Measurements from ENCODE around the gene BFSP2.

DNA sequence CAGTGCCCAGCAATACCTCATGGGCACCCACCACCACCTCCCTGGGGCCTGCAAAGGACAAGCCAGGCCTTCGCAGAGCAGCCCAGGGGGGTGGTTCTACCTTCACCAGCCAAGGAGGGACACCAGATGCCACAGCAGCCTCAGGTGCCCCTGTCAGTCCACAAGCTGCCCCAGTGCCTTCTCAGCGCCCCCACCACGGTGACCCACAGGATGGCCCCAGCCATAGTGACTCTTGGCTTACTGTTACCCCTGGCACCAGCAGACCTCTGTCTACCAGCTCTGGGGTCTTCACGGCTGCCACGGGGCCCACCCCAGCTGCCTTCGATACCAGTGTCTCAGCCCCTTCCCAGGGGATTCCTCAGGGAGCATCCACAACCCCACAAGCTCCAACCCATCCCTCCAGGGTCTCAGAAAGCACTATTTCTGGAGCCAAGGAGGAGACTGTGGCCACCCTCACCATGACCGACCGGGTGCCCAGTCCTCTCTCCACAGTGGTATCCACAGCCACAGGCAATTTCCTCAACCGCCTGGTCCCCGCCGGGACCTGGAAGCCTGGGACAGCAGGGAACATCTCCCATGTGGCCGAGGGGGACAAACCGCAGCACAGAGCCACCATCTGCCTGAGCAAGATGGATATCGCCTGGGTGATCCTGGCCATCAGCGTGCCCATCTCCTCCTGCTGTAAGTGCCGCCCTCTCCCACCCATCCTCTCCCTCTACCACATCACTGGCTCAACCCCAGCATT lies 19.2 kb upstream of the BFSP2 start:
- TF ChIP-seq, protein P1, sequence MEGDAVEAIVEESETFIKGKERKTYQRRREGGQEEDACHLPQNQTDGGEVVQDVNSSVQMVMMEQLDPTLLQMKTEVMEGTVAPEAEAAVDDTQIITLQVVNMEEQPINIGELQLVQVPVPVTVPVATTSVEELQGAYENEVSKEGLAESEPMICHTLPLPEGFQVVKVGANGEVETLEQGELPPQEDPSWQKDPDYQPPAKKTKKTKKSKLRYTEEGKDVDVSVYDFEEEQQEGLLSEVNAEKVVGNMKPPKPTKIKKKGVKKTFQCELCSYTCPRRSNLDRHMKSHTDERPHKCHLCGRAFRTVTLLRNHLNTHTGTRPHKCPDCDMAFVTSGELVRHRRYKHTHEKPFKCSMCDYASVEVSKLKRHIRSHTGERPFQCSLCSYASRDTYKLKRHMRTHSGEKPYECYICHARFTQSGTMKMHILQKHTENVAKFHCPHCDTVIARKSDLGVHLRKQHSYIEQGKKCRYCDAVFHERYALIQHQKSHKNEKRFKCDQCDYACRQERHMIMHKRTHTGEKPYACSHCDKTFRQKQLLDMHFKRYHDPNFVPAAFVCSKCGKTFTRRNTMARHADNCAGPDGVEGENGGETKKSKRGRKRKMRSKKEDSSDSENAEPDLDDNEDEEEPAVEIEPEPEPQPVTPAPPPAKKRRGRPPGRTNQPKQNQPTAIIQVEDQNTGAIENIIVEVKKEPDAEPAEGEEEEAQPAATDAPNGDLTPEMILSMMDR (IDR thresholded peaks at IDR 0.05 in 4 of 5, conservative IDR thresholded peaks at IDR 0.05 in 1 of 5), result no peak
- no peak for TF ChIP-seq POLR2A (IDR thresholded peaks at IDR 0.05)

Measured in gastrocnemius medialis (tissue), 4 donors.